CD4-positive, alpha-beta T cell (primary cell): ENCODE data around the gene SEPTIN2. TPM values are rescaled to one million over a fixed set of nuclear protein-coding genes. Genes with fewer than 3 reads are reported as not detected.

Experiments used
- ATAC-seq: fragments of 200-7000 bp; cut with Tn5 transposase; one replicate; pipeline ENCODE4 v1.10.0; 2022; ENCODE audit warnings: mild to moderate bottlenecking; ENCODE audit not compliant: poor library complexity
- CTCF ChIA-PET: fragments of 350-600 bp; sonication (Branson Sonifier 250); formaldehyde crosslinking; loops from one replicate; lab custom pipeline; 2021; ENCODE audit warnings: antibody characterized with exemption, inconsistent platforms; lab: Charles Lee
- POLR2A ChIA-PET: fragments of 350-600 bp; sonication (Branson Sonifier 250); formaldehyde crosslinking; loops from one replicate; lab custom pipeline; 2021; ENCODE audit warnings: antibody characterized with exemption, inconsistent platforms; lab: Charles Lee
- DNase-seq, 14 experiments: peaks; one replicate each; pipeline ENCODE4 v3.0.0-alpha.2; 2013 to 2020; ENCODE audit warnings: mixed read lengths in 2 of 14
- H3K27ac ChIP-seq, 2 donors: one replicate each; pipeline versions ENCODE4 v1.5.1 to v1.7.0; 2013; ENCODE audit warnings: low read length in 2 of 2, low read depth in 1 of 2, mild to moderate bottlenecking in 1 of 2
- H3K27me3 ChIP-seq, 2 experiments: 1 replicate in 1 of 2; 2 replicates in 1 of 2; pipeline versions ENCODE4 v1.6.1 to v1.7.0; 2013; ENCODE audit warnings: low read length in 2 of 2, control low read depth in 1 of 2, mild to moderate bottlenecking in 1 of 2, moderate library complexity in 1 of 2; ENCODE audit not compliant: insufficient read depth in 2 of 2, control insufficient read depth in 1 of 2
- H3K36me3 ChIP-seq: one replicate; pipeline ENCODE4 v1.6.1; 2013; ENCODE audit warnings: low read length, control low read depth; ENCODE audit not compliant: insufficient read depth
- H3K4me1 ChIP-seq: one replicate; pipeline ENCODE4 v1.6.1; 2013; ENCODE audit warnings: low read length, control low read depth; ENCODE audit not compliant: insufficient read depth
- H3K4me3 ChIP-seq: one replicate; pipeline ENCODE4 v1.5.1; 2013; ENCODE audit warnings: mild to moderate bottlenecking, low read length, moderate library complexity
- H3K9me3 ChIP-seq, 2 experiments: 1 replicate in 1 of 2; 2 replicates in 1 of 2; pipeline versions ENCODE4 v1.6.1 to v1.7.0; 2013; ENCODE audit warnings: low read length in 2 of 2, mild to moderate bottlenecking in 2 of 2, control low read depth in 1 of 2, moderate library complexity in 1 of 2; ENCODE audit not compliant: control insufficient read depth in 1 of 2, insufficient read depth in 1 of 2
- H3K27ac Mint-ChIP-seq: one replicate; pipeline ENCODE4 v1.8.0; 2020; ENCODE audit warnings: mixed read lengths
- H3K27me3 Mint-ChIP-seq: one replicate; pipeline ENCODE4 v1.8.0; 2021; ENCODE audit warnings: mixed read lengths
- H3K36me3 Mint-ChIP-seq: one replicate; pipeline ENCODE4 v1.8.0; 2021; ENCODE audit warnings: low read depth, mixed read lengths
- H3K4me1 Mint-ChIP-seq: one replicate; pipeline ENCODE4 v1.8.0; 2021; ENCODE audit warnings: low read depth, mixed read lengths
- H3K4me3 Mint-ChIP-seq: one replicate; pipeline ENCODE4 v1.8.0; 2020; ENCODE audit warnings: mild to moderate bottlenecking, mixed read lengths
- H3K9me3 Mint-ChIP-seq: one replicate; pipeline ENCODE4 v1.8.0; 2020; ENCODE audit warnings: mixed read lengths
- intact Hi-C, 2 experiments: fragments of 100-400 bp; cut with DNase I in 1 of 2; cut with micrococcal nuclease in 1 of 2; formaldehyde crosslinking; loops; one replicate each; pipeline versions ENCODE4 v1.15.1 to v1.9.0; 2023 to 2025; cut with DNase I, micrococcal nuclease
- total RNA-seq, 174 experiments: library from RNA in 2 of 174; stranded (reverse) in 2 of 174; gene quantifications; one replicate each; pipeline ENCODE4 v1.2.3 and lab custom pipeline; 2021 to 2026
- TF ChIP-seq, protein P1 (sequence below): fragments of 200-600 bp; IDR thresholded peaks from one replicate; pipeline ENCODE4 v1.8.0; 2022; ENCODE audit warnings: antibody characterized with exemption, mild to moderate bottlenecking

SEPTIN2 gene
- total RNA-seq, 2 experiments from 2014 or later: 189 to 196 TPM

DNA sequence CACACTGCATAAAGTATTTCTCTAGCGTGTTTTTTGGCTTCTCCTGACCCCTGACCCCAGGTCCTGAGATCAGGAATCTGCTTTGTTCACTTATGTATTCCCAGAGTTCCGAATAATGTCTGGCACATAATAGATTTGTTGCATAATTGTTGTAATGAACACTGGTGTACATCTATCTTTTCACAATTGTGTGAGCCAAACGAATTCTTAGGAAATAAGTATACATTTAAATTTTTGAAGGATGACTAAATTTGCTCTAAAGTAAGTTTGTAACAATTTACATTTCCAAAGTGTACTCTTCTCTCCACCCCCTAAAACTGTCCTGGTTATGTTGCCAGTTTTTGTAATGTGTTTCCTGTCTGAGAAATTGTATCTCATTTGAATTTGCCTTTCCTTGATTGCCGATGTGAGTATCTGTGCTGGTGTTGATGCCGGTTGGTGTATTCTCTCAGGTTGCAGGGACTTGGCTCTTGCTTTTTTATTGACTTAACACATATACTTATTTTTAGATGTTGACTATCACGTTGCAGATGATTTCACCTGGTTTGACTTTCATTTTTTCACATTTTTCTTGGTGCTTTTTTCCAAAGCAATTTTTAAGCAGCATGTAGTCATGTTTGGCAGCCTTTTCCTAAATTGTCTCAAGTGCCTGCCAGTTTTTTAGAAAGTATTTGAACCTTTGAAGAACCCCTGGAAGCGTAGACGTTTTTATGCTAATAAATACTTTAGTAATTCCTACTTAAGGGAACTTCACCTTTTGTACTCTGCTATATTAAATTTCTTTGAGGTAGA lies 24.3 kb downstream of the SEPTIN2 start:
- ChIA-PET CTCF (no interaction called here), POLR2A (interaction anchor here (1.0 to 1.5 kb wide), 2 partner anchors 24 to 298 kb away, joined by 3 read pairs; no protein-coding TSS in a partner anchor)
- intact Hi-C loops: no loop called here
- Mint-ChIP-seq H3K4me1 (peaks cover 31% of the 10 kb centered on the region), H3K27me3 (no peaks in the 10 kb centered on the region), H3K27ac (peak overlapping the region; percentile 38), H3K4me3 (no peak overlapping the region), H3K36me3 (peaks cover 93% of the 10 kb centered on the region), H3K9me3 (no peaks in the 10 kb centered on the region)
- TF ChIP-seq, protein P1, sequence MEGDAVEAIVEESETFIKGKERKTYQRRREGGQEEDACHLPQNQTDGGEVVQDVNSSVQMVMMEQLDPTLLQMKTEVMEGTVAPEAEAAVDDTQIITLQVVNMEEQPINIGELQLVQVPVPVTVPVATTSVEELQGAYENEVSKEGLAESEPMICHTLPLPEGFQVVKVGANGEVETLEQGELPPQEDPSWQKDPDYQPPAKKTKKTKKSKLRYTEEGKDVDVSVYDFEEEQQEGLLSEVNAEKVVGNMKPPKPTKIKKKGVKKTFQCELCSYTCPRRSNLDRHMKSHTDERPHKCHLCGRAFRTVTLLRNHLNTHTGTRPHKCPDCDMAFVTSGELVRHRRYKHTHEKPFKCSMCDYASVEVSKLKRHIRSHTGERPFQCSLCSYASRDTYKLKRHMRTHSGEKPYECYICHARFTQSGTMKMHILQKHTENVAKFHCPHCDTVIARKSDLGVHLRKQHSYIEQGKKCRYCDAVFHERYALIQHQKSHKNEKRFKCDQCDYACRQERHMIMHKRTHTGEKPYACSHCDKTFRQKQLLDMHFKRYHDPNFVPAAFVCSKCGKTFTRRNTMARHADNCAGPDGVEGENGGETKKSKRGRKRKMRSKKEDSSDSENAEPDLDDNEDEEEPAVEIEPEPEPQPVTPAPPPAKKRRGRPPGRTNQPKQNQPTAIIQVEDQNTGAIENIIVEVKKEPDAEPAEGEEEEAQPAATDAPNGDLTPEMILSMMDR: no peak
- H3K27ac ChIP-seq: no peak overlapping the region
- no peaks in the 10 kb centered on the region for H3K4me1 ChIP-seq
- no peak overlapping the region for H3K4me3 ChIP-seq
- no peak for DNase-seq
- H3K9me3 ChIP-seq: no peaks in the 10 kb centered on the region
- peaks cover 84% of the 10 kb centered on the region for H3K36me3 ChIP-seq
- no peaks in the 10 kb centered on the region for H3K27me3 ChIP-seq
- no peak for ATAC-seq

GRCh38 chr2:241340631-241341163 lies 25.0 kb downstream of the SEPTIN2 start:
- Histone ChIP-seq H3K36me3 (peaks cover 84% of the 10 kb centered on the region), H3K27me3 (no peaks in the 10 kb centered on the region), H3K27ac (no peak overlapping the region), H3K4me1 (no peaks in the 10 kb centered on the region), H3K9me3 (no peaks in the 10 kb centered on the region), H3K4me3 (no peak overlapping the region)
- peaks cover 93% of the 10 kb centered on the region for H3K36me3 Mint-ChIP-seq
- DNase-seq: peak in 4 of 14 experiments; percentile 18 to 24 (median 23)
- peaks cover 28% of the 10 kb centered on the region for H3K4me1 Mint-ChIP-seq
- H3K27ac Mint-ChIP-seq: no peak overlapping the region
- H3K9me3 Mint-ChIP-seq: no peaks in the 10 kb centered on the region
- peak; percentile 71 for ATAC-seq
- TF ChIP-seq, protein P1: no peak
- ChIA-PET POLR2A (interaction anchor here (0.7 to 1.5 kb wide), 2 partner anchors 21 to 24 kb away, joined by 3 read pairs; no protein-coding TSS in a partner anchor), CTCF (no interaction called here)
- intact Hi-C loops: no loop called here
- H3K27me3 Mint-ChIP-seq: no peaks in the 10 kb centered on the region
- no peak overlapping the region for H3K4me3 Mint-ChIP-seq

DNA sequence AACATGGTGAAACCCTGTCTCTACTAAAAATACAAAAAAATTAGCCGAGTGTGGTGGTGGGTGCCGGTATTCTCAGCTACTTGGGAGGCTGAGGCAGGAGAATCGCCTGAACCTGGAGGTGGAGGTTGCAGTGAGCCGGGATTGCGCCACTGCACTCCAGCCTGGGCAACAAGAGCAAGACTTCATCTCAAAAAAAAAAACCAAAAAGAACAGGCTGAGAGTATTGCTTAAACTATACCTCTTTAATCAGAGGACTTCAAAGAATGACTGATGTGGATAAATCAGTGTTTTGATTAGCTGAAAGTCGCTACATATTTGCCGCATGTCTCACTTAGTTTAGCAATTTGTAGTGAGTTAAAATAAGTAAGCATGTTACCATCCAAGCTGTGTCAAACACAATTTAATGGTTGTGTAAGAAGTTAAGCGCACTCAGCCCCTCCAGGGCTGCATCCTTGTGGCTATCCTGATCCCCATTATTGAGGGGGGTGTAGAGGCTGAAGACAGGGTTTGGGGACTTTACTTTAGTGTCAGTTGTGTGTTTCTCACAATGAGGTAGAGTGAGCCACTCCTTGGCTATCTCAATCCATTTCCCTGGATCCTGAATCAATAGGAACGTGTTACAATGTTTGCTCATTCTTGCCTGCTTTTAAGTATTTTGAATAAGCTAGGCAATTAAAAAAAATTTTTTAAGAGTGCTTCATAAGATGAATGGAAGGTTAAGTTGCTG lies 29.4 kb downstream of the SEPTIN2 start:
- Mint-ChIP-seq H3K27ac (no peak overlapping the region), H3K27me3 (no peaks in the 10 kb centered on the region), H3K4me1 (peaks cover 17% of the 10 kb centered on the region), H3K4me3 (no peak overlapping the region), H3K36me3 (peaks cover 90% of the 10 kb centered on the region), H3K9me3 (no peaks in the 10 kb centered on the region)
- ChIA-PET POLR2A (no interaction called here), CTCF (no interaction called here)
- H3K9me3 ChIP-seq: no peaks in the 10 kb centered on the region
- peaks cover 90% of the 10 kb centered on the region for H3K36me3 ChIP-seq
- no peaks in the 10 kb centered on the region for H3K4me1 ChIP-seq
- ATAC-seq: no peak
- no peak overlapping the region for H3K4me3 ChIP-seq
- no peak for DNase-seq
- H3K27me3 ChIP-seq: no peaks in the 10 kb centered on the region
- TF ChIP-seq, protein P1: no peak
- intact Hi-C loops: loop anchor here in 1 of 2 experiments (1.0 kb wide), 1 partner anchor 9 kb away; no protein-coding TSS in a partner anchor
- H3K27ac ChIP-seq: no peak overlapping the region
